Lower lobe of right lung (tissue), 2 donors: ENCODE data around the gene KLHDC2. TPM values are rescaled to one million over a fixed set of nuclear protein-coding genes. Genes with fewer than 3 reads are reported as not detected.
"Not testable (repeated sequence)": the region's sequence is repeated elsewhere in the genome, so short reads cannot be mapped to it uniquely, and the experiment has no call there.

Source experiments
- ATAC-seq, 2 donors: fragments of 200-7000 bp; cut with Tn5 transposase; one replicate each; pipeline ENCODE4 v1.9.1; 2020 to 2022; ENCODE audit warnings: mild to moderate bottlenecking in 2 of 2, moderate library complexity in 2 of 2
- DNase-seq: peaks from one replicate; pipeline ENCODE4 v3.0.0-alpha.2; 2020
- H3K27ac ChIP-seq: fragments of 200-600 bp; one replicate; pipeline ENCODE4 v1.8.0; 2022
- H3K27me3 ChIP-seq: fragments of 200-600 bp; one replicate; pipeline ENCODE4 v1.8.0; 2022; ENCODE audit warnings: low read depth
- H3K36me3 ChIP-seq: fragments of 200-600 bp; one replicate; pipeline ENCODE4 v1.8.0; 2022; ENCODE audit warnings: mild to moderate bottlenecking
- H3K4me1 ChIP-seq: fragments of 200-600 bp; one replicate; pipeline ENCODE4 v1.8.0; 2022
- H3K4me3 ChIP-seq: fragments of 200-600 bp; one replicate; pipeline ENCODE4 v1.8.0; 2022; ENCODE audit warnings: mild to moderate bottlenecking
- H3K9me3 ChIP-seq: fragments of 200-600 bp; one replicate; pipeline ENCODE4 v1.8.0; 2022
- CTCF ChIP-seq: fragments of 200-600 bp; IDR thresholded peaks from one replicate; pipeline ENCODE4 v1.8.0; 2022; ENCODE audit warnings: antibody characterized with exemption, mild to moderate bottlenecking
- intact Hi-C: fragments of 100-400 bp; cut with DNase I; formaldehyde crosslinking; loops from one replicate; pipeline ENCODE4 v1.11.0; 2022
- total RNA-seq: library from RNA; stranded (reverse); fragmentation: NEBNext Ultra II Directional; extraction: Animal tissue kit (Norgen Biotek cat#: 25700); gene quantifications from one replicate; pipeline ENCODE4 v1.2.1, GENCODE V29; 2021
- donor health status: DM: no; HTN: yes; CAD: no; lungs with severe emphysema.

Gene KLHDC2
- total RNA-seq, 1 donor from 2014 or later, result 42.4 TPM

GRCh38 chr14:49745191-49745590 is 22.8 kb upstream of the KLHDC2 start:
- TF ChIP-seq CTCF, result no peak
- no peak overlapping the region for H3K27ac ChIP-seq
- no peaks in the 10 kb centered on the region for H3K9me3 ChIP-seq
- no peak for DNase-seq
- no peaks in the 10 kb centered on the region for H3K27me3 ChIP-seq
- no peak for ATAC-seq
- H3K4me1 ChIP-seq, result peaks cover 4% of the 10 kb centered on the region
- H3K4me3 ChIP-seq, result no peak overlapping the region
- peaks cover 54% of the 10 kb centered on the region for H3K36me3 ChIP-seq
- intact Hi-C loops, result no loop called here

GRCh38 chr14:49746476-49746875 is 21.5 kb upstream of the KLHDC2 start:
- intact Hi-C loops, result not testable (repeated sequence)

GRCh38 chr14:49754570-49755097 is 13.3 kb upstream of the KLHDC2 start:
- no peaks in the 10 kb centered on the region for H3K27me3 ChIP-seq
- H3K36me3 ChIP-seq, result peaks cover 12% of the 10 kb centered on the region
- H3K27ac ChIP-seq, result no peak overlapping the region
- no peak overlapping the region for H3K4me3 ChIP-seq
- DNase-seq (no peak), ATAC-seq (no peak)
- intact Hi-C loops, result no loop called here
- TF ChIP-seq CTCF, result no peak
- no peaks in the 10 kb centered on the region for H3K9me3 ChIP-seq
- no peaks in the 10 kb centered on the region for H3K4me1 ChIP-seq

More at GRCh38 chr14:49746476-49746875, 21.5 kb upstream of the KLHDC2 start:
- not testable (repeated sequence) for DNase-seq, H3K27me3 ChIP-seq, ATAC-seq, H3K9me3 ChIP-seq, H3K4me3 ChIP-seq, H3K4me1 ChIP-seq, H3K27ac ChIP-seq
- peaks cover 50% of the 10 kb centered on the region for H3K36me3 ChIP-seq

- Histone ChIP-seq H3K27ac (no peak overlapping the region), H3K4me3 (no peak overlapping the region), H3K36me3 (peaks cover 12% of the 10 kb centered on the region), H3K4me1 (no peaks in the 10 kb centered on the region), H3K27me3 (no peaks in the 10 kb centered on the region), H3K9me3 (no peaks in the 10 kb centered on the region)
- no peak for TF ChIP-seq CTCF
- DNase-seq, result no peak
- intact Hi-C loops, result no loop called here
- no peak for ATAC-seq
Measured at GRCh38 chr14:49755378-49755777, 12.6 kb upstream of the KLHDC2 start.

- no peaks in the 10 kb centered on the region for H3K36me3 ChIP-seq
- no peak for TF ChIP-seq CTCF
- no peaks in the 10 kb centered on the region for H3K9me3 ChIP-seq
- intact Hi-C loops, result no loop called here
- H3K27ac ChIP-seq, result no peak overlapping the region
- ATAC-seq, result no peak
- H3K27me3 ChIP-seq, result no peaks in the 10 kb centered on the region
- DNase-seq, result no peak
- peaks cover 5% of the 10 kb centered on the region for H3K4me1 ChIP-seq
- no peak overlapping the region for H3K4me3 ChIP-seq
Measured at GRCh38 chr14:49761839-49762551, 6.0 kb upstream of the KLHDC2 start.

- TF ChIP-seq CTCF, result no peak
- Histone ChIP-seq H3K27ac (peak overlapping the region; percentile 97), H3K4me1 (peaks cover 32% of the 10 kb centered on the region), H3K9me3 (no peaks in the 10 kb centered on the region), H3K4me3 (peak overlapping the region; percentile 85), H3K27me3 (no peaks in the 10 kb centered on the region), H3K36me3 (peaks cover 4% of the 10 kb centered on the region)
- ATAC-seq (no peak), DNase-seq (no peak)
- intact Hi-C loops, result loop anchor here (5.0 kb wide), 1 partner anchor 135 kb away; no protein-coding TSS in a partner anchor
Measured at GRCh38 chr14:49766839-49767238, 1.1 kb upstream of the KLHDC2 start.
